Loucy (cell line): ENCODE measurements around the gene DHPS.

Source experiments
- H2AFZ ChIP-seq: fragments of 200-600 bp; sonication (generic); 2 replicates; pipeline ENCODE4 v1.6.0; 2016; ENCODE audit warnings: antibody characterized with exemption, mild to moderate bottlenecking, low read length, moderate library complexity
- H3F3A ChIP-seq: fragments of 200-600 bp; 2 replicates; pipeline ENCODE4 v1.6.0; 2016; ENCODE audit warnings: antibody characterized with exemption, low read depth, mild to moderate bottlenecking
- H3K27me3 ChIP-seq: fragments of 200-600 bp; sonication (generic); 2 replicates; pipeline ENCODE4 v1.6.1; 2014; ENCODE audit warnings: low read length, mild to moderate bottlenecking; ENCODE audit not compliant: insufficient read depth, poor library complexity, severe bottlenecking
- H3K36me3 ChIP-seq: fragments of 200-600 bp; sonication (generic); 2 replicates; pipeline ENCODE4 v1.6.1; 2016; ENCODE audit warnings: low read length; ENCODE audit not compliant: insufficient read depth
- H3K4me1 ChIP-seq: fragments of 200-600 bp; sonication (generic); 2 replicates; pipeline ENCODE4 v1.5.1; 2014; ENCODE audit warnings: low read length, mild to moderate bottlenecking; ENCODE audit not compliant: insufficient read depth, poor library complexity, severe bottlenecking
- H3K4me2 ChIP-seq: fragments of 200-600 bp; sonication (generic); 2 replicates; pipeline ENCODE4 v1.6.0; 2014; ENCODE audit warnings: antibody characterized with exemption, low read length, low read depth, mild to moderate bottlenecking; ENCODE audit not compliant: poor library complexity, severe bottlenecking
- H3K4me3 ChIP-seq: fragments of 200-600 bp; sonication (generic); 2 replicates; pipeline ENCODE4 v1.5.1; 2014; ENCODE audit warnings: low read length, mild to moderate bottlenecking, mixed read lengths; ENCODE audit not compliant: poor library complexity, severe bottlenecking
- H3K79me2 ChIP-seq: fragments of 200-600 bp; sonication (generic); 2 replicates; pipeline ENCODE4 v1.6.1; 2014; ENCODE audit warnings: low read length; ENCODE audit not compliant: insufficient read depth
- H3K9ac ChIP-seq: fragments of 200-600 bp; sonication (generic); 2 replicates; pipeline ENCODE4 v1.6.0; 2014; ENCODE audit warnings: mild to moderate bottlenecking, low read depth, low read length, moderate library complexity; ENCODE audit not compliant: poor library complexity, severe bottlenecking
- H3K9me2 ChIP-seq: fragments of 200-600 bp; sonication (generic); replicated peaks from 2 replicates; pipeline ENCODE4 v1.6.1; 2016; ENCODE audit warnings: low read depth, low read length, mixed read lengths
- H3K9me3 ChIP-seq: fragments of 200-600 bp; sonication (generic); 2 replicates; pipeline ENCODE4 v1.6.1; 2014; ENCODE audit warnings: mild to moderate bottlenecking, antibody characterized with exemption, low read length, low read depth; ENCODE audit not compliant: insufficient read depth
- H4K20me1 ChIP-seq: fragments of 200-600 bp; sonication (generic); 2 replicates; pipeline ENCODE4 v1.6.0; 2014; ENCODE audit warnings: antibody characterized with exemption, low read length, mild to moderate bottlenecking; ENCODE audit not compliant: insufficient read depth, poor library complexity, severe bottlenecking
- EZH2phosphoT487 ChIP-seq: fragments of 200-600 bp; IDR thresholded peaks from 2 replicates; pipeline ENCODE4 v1.6.1; 2018; ENCODE audit warnings: antibody characterized with exemption, mild to moderate bottlenecking, moderate library complexity, borderline replicate concordance
- TF ChIP-seq, protein P1 (sequence below): fragments of 200-600 bp; sonication (generic); conservative IDR thresholded peaks from 2 replicates; pipeline ENCODE4 v1.5.1; 2014; ENCODE audit warnings: mild to moderate bottlenecking, antibody characterized with exemption, low read length

The DHPS gene

DNA sequence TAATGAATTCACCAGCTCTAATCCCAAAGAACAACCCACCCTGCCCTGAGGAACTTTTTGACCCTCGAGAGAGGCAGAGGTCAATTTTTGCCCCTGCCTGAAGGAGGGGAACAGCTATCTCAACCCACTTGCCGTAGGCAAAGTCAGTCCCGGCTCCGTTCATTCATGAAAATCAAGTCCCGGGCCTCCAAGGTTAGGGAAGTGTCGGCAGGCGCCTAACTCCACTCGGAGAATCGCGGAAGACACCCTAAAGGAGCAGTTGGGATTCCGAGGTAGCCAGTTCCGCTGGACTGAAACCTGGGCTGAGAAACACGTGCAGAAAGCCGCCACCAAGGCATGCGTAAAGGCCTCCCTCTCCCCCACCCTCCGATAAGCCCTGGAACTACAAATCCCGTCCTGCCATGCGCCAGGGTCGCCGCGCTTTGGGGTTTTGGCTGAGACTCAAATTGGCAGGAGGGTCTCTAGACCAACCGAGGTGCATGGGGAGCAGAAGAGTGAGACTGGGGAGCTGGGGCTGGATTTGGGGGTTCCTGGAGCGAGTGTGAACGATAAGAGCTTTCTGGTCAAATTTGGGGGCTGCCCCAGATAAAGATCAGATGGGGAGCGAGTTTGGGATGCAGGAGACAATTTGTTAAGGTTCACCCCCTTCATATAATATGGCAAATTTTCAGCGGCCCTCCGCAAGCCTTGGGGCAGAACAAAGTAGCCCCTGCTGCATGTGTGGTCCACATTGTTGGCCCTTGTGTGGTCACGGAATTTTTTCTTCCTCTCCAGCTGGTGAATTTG lies 42.2 kb upstream of the DHPS start, which contains the start of gene TNPO2:
TSS of gene TNPO2 (minus strand) at position 292 of the 786 bp plus-strand sequence. CDS start 2,955 bp downstream, outside the sequence.
- Histone ChIP-seq H2AFZ (peak within 1 kb of the TSS; percentile 88), H3K9ac (peak within 1 kb of the TSS; percentile 99), H3K9me3 (no peaks in the 10 kb centered on the region), H3K4me2 (peak within 1 kb of the TSS; percentile 95), H3K36me3 (peaks cover 17% of the 10 kb centered on the region; the same call in 1 of the 2 replicates), H3F3A (no peaks in the 10 kb centered on the region), H3K79me2 (peaks cover 50% of the 10 kb centered on the region), H4K20me1 (peaks cover 29% of the 10 kb centered on the region), H3K9me2 (no peaks in the 10 kb centered on the region), H3K4me3 (peak within 1 kb of the TSS; percentile 94), H3K4me1 (peaks cover 26% of the 10 kb centered on the region), H3K27me3 (no peaks in the 10 kb centered on the region)
- no peak for TF ChIP-seq EZH2phosphoT487
- TF ChIP-seq, protein P1, sequence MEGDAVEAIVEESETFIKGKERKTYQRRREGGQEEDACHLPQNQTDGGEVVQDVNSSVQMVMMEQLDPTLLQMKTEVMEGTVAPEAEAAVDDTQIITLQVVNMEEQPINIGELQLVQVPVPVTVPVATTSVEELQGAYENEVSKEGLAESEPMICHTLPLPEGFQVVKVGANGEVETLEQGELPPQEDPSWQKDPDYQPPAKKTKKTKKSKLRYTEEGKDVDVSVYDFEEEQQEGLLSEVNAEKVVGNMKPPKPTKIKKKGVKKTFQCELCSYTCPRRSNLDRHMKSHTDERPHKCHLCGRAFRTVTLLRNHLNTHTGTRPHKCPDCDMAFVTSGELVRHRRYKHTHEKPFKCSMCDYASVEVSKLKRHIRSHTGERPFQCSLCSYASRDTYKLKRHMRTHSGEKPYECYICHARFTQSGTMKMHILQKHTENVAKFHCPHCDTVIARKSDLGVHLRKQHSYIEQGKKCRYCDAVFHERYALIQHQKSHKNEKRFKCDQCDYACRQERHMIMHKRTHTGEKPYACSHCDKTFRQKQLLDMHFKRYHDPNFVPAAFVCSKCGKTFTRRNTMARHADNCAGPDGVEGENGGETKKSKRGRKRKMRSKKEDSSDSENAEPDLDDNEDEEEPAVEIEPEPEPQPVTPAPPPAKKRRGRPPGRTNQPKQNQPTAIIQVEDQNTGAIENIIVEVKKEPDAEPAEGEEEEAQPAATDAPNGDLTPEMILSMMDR, result no peak

- Histone ChIP-seq H3K9ac (peak overlapping the region; percentile 99), H3K4me3 (peak overlapping the region; percentile 94), H3K9me2 (no peaks in the 10 kb centered on the region), H4K20me1 (peaks cover 32% of the 10 kb centered on the region), H3K4me1 (peaks cover 26% of the 10 kb centered on the region), H3K4me2 (peak overlapping the region; percentile 95), H3K27me3 (no peaks in the 10 kb centered on the region), H2AFZ (peak overlapping the region; percentile 88), H3K79me2 (peaks cover 51% of the 10 kb centered on the region), H3K36me3 (peaks cover 18% of the 10 kb centered on the region; the same call in 1 of the 2 replicates), H3F3A (no peaks in the 10 kb centered on the region), H3K9me3 (no peaks in the 10 kb centered on the region)
- no peak for TF ChIP-seq EZH2phosphoT487
- TF ChIP-seq, protein P1, result no peak
These were observed 41.6 kb upstream of the DHPS start for GRCh38 chr19:12723381-12723640.

DNA sequence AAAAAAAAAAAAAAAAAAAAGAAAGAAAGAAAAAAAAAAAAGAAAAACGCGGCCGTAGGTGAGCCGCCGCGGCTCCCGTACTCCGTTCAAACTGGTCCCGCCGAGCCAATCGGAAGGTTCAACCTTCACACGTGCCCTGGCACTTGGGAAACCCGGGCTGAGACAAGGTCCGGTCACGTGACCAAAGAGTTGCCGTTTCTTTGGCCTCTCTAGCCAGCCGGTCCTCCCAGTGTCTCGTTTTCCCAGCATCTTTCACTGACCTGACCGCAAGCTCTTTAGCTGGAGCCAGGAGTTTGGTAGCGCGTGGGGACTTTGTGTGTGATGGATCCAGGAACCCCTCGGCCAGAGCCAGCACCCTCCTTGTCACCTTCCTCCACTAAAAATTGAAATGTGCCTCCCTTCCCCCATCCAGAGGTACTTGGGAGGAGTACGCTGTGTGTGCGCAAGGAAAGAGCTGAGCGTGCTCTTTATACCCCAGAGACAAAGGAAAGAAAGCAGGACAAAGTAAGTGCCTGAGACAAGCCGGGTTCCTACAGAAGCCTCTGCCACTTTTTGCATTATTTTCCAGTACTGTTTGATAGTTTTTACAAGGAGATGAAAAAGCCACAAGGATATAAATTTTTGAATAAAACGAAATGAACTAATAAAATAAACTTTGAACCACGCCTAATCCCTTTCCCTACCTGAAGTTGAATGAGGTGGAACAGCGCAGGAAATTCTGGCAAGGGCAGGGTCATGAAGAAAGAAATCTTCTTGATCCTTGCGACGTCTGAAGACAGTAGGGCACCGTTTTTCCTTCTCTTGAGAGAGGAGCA lies 41.1 kb upstream of the DHPS start:
- TF ChIP-seq, protein P1, result no peak
- no peak for TF ChIP-seq EZH2phosphoT487
- Histone ChIP-seq H3K79me2 (peaks cover 53% of the 10 kb centered on the region), H3K9ac (peak overlapping the region; percentile 99), H3K36me3 (peaks cover 13% of the 10 kb centered on the region; the same call in 1 of the 2 replicates), H3K4me2 (peak overlapping the region; percentile 97), H3K9me3 (no peaks in the 10 kb centered on the region), H3K4me1 (peaks cover 26% of the 10 kb centered on the region), H2AFZ (peak overlapping the region; percentile 88), H4K20me1 (peaks cover 32% of the 10 kb centered on the region), H3F3A (no peaks in the 10 kb centered on the region), H3K9me2 (no peaks in the 10 kb centered on the region), H3K27me3 (no peaks in the 10 kb centered on the region), H3K4me3 (peak overlapping the region; percentile 94)
